ENCODE data around the gene ZC3H13.
"Not testable (repeated sequence)": the region's sequence is repeated elsewhere in the genome, so short reads cannot be mapped to it uniquely, and the experiment has no call there.

ZC3H13 gene

GRCh38 chr13:46010148-46010547 is 42.4 kb downstream of the ZC3H13 start:
- DNase-seq (ENCODE audit: low read depth in 2 of 3, low spot score in 1 of 3): no peak

GRCh38 chr13:46008631-46009030 is 43.9 kb downstream of the ZC3H13 start:
- no peak for DNase-seq (ENCODE audit: low read depth in 2 of 3, low spot score in 1 of 3)

- DNase-seq (ENCODE audit: low read depth in 2 of 3, low spot score in 1 of 3): no peak
Measured at GRCh38 chr13:46006688-46007452, 45.7 kb downstream of the ZC3H13 start.

GRCh38 chr13:46004491-46004890 is 48.1 kb downstream of the ZC3H13 start:
- DNase-seq (ENCODE audit: low read depth in 2 of 3, low spot score in 1 of 3): no peak

GRCh38 chr13:45996631-45997030 is 55.9 kb downstream of the ZC3H13 start:
- no peak for DNase-seq (ENCODE audit: low read depth in 2 of 3, low spot score in 1 of 3)

GRCh38 chr13:45995245-45995644 is 57.3 kb downstream of the ZC3H13 start:
- DNase-seq (ENCODE audit: low read depth in 2 of 3, low spot score in 1 of 3): no peak

GRCh38 chr13:45994752-45995151 is 57.8 kb downstream of the ZC3H13 start:
- DNase-seq (ENCODE audit: low read depth in 2 of 3, low spot score in 1 of 3): no peak

GRCh38 chr13:45989607-45990006 is 62.9 kb downstream of the ZC3H13 start:
- no peak for DNase-seq (ENCODE audit: low read depth in 2 of 3, low spot score in 1 of 3)

- not testable (repeated sequence) for DNase-seq (ENCODE audit: low read depth in 2 of 3, low spot score in 1 of 3)
Measured at GRCh38 chr13:45981127-45981526, 71.4 kb downstream of the ZC3H13 start.

- DNase-seq (ENCODE audit: low read depth in 2 of 3, low spot score in 1 of 3): no peak
Measured at GRCh38 chr13:45975337-45975736, 77.2 kb downstream of the ZC3H13 start.

- no peak for DNase-seq (ENCODE audit: low read depth in 2 of 3, low spot score in 1 of 3)
Measured at GRCh38 chr13:45974500-45974899, 78.0 kb downstream of the ZC3H13 start.

- DNase-seq (ENCODE audit: low read depth in 2 of 3, low spot score in 1 of 3): no peak
Measured at GRCh38 chr13:45967589-45967988, 85.0 kb downstream of the ZC3H13 start.

- no peak for DNase-seq (ENCODE audit: low read depth in 2 of 3, low spot score in 1 of 3)
Measured at GRCh38 chr13:45966715-45967114, 85.8 kb downstream of the ZC3H13 start.

GRCh38 chr13:45961468-45961867 is 91.1 kb downstream of the ZC3H13 start:
- DNase-seq (ENCODE audit: low read depth in 2 of 3, low spot score in 1 of 3): no peak

- no peak for DNase-seq (ENCODE audit: low read depth in 2 of 3, low spot score in 1 of 3)
Measured at GRCh38 chr13:45954836-45955800, 97.4 kb downstream of the ZC3H13 start.

GRCh38 chr13:45953082-45953481 is 99.5 kb downstream of the ZC3H13 start:
- DNase-seq (ENCODE audit: low read depth in 2 of 3, low spot score in 1 of 3): no peak

- DNase-seq (ENCODE audit: low read depth in 2 of 3, low spot score in 1 of 3): no peak
Measured at GRCh38 chr13:45951724-45952123, 100.8 kb downstream of the ZC3H13 start.

GRCh38 chr13:45951166-45951565 is 101.4 kb downstream of the ZC3H13 start:
- no peak for DNase-seq (ENCODE audit: low read depth in 2 of 3, low spot score in 1 of 3)

GRCh38 chr13:45950386-45951000 is 102.1 kb downstream of the ZC3H13 start:
- DNase-seq (ENCODE audit: low read depth in 2 of 3, low spot score in 1 of 3): no peak

- DNase-seq (ENCODE audit: low read depth in 2 of 3, low spot score in 1 of 3): no peak
Measured at GRCh38 chr13:45949161-45949560, 103.4 kb downstream of the ZC3H13 start.

GRCh38 chr13:45943965-45944364 is 108.6 kb downstream of the ZC3H13 start:
- DNase-seq (ENCODE audit: low read depth in 2 of 3, low spot score in 1 of 3): no peak

GRCh38 chr13:45943120-45943519 is 109.4 kb downstream of the ZC3H13 start:
- no peak for DNase-seq (ENCODE audit: low read depth in 2 of 3, low spot score in 1 of 3)

Data from stimulated activated CD4-positive, alpha-beta T cell treated with anti-CD3 and anti-CD28 coated beads, Interleukin-12 subunit alpha, Interleukin-12 subunit beta, amount 100 ng/mL, for 48 hours (primary cell).